Lung (tissue), 12 donors: ENCODE measurements around the gene PFKFB1. TPM values are rescaled to one million over a fixed set of nuclear protein-coding genes. Genes with fewer than 3 reads are reported as not detected.

Experiments used
- ATAC-seq: fragments of 200-7000 bp; cut with Tn5 transposase; one replicate; pipeline ENCODE4 v1.9.1; 2020; ENCODE audit warnings: moderate number of reproducible peaks; ENCODE audit not compliant: insufficient read depth, low FRiP score
- DNase-seq, 3 donors: peaks; one replicate each; pipeline ENCODE4 v3.0.0-alpha.2; 2013 to 2017
- H3K27ac ChIP-seq, 2 donors: one replicate each; pipeline ENCODE4 v1.5.1; 2013; ENCODE audit warnings: mild to moderate bottlenecking in 2 of 2, moderate library complexity in 2 of 2, control low read depth in 1 of 2, inconsistent platforms in 1 of 2, low read depth in 1 of 2, low read length in 1 of 2
- H3K27me3 ChIP-seq, 3 donors: one replicate each; pipeline ENCODE4 v1.5.1; 2013; ENCODE audit warnings: low read length in 2 of 3; ENCODE audit not compliant: control insufficient read depth in 3 of 3, insufficient read depth in 3 of 3
- H3K36me3 ChIP-seq, 4 donors: one replicate each; pipeline ENCODE4 v1.5.1; 2013; ENCODE audit warnings: low read length in 4 of 4, mild to moderate bottlenecking in 1 of 4, moderate library complexity in 1 of 4; ENCODE audit not compliant: control insufficient read depth in 4 of 4, insufficient read depth in 4 of 4
- H3K4me1 ChIP-seq, 5 donors: one replicate each; pipeline ENCODE4 v1.5.1; 2013; ENCODE audit warnings: low read length in 5 of 5, mild to moderate bottlenecking in 2 of 5, moderate library complexity in 1 of 5; ENCODE audit not compliant: control insufficient read depth in 5 of 5, insufficient read depth in 5 of 5
- H3K4me3 ChIP-seq: one replicate; pipeline ENCODE4 v1.5.1; 2013; ENCODE audit warnings: mild to moderate bottlenecking, control low read depth, moderate library complexity
- H3K9ac ChIP-seq, 2 donors: one replicate each; pipeline ENCODE4 v1.5.1; 2013; ENCODE audit warnings: low read length in 2 of 2, control low read depth in 1 of 2; ENCODE audit not compliant: insufficient read depth in 1 of 2
- H3K9me3 ChIP-seq, 4 donors: one replicate each; pipeline ENCODE4 v1.5.1; 2013; ENCODE audit warnings: low read length in 3 of 4, mild to moderate bottlenecking in 1 of 4, moderate library complexity in 1 of 4; ENCODE audit not compliant: control insufficient read depth in 4 of 4, insufficient read depth in 3 of 4
- WGBS, 2 donors: extraction: QIAGEN DNeasy Blood & Tissue Kit; methylation state at CpG; one replicate each; pipeline ENCODE4 v1.1.7; 2013; 5-methylcytosine and 5-hydroxymethylcytosine counted together
- polyA plus RNA-seq, 2 donors: library from polyadenylated mRNA; stranded (reverse); fragments of 200-250 nt; gene quantifications; one replicate each; pipeline ENCODE4 v1.2.1, GENCODE V29; 2013
- total RNA-seq, 2 donors: library from RNA; depleted of rRNA in 1 of 2; stranded (reverse); fragments of >200 nt in 1 of 2; gene quantifications; one replicate each; pipeline ENCODE4 v1.2.1, GENCODE V29; 2014 to 2021
- TF ChIP-seq, protein P1 (sequence below): IDR thresholded peaks from 2 replicates; pipeline ENCODE4 v1.5.1; 2012; ENCODE audit warnings: mild to moderate bottlenecking; ENCODE audit errors: control extremely low read depth, extremely low read depth
- donor health status: control.
- donor health status: control.
- donor health status: Bipolar disorder and iron deficiency.
- donor health status: healthy.
- donor health status: DM: yes; HTN: yes; CAD: no.

The PFKFB1 gene
- total and polyA plus RNA-seq, 4 donors, result 0.06 to 0.34 (median 0.15) TPM

DNA sequence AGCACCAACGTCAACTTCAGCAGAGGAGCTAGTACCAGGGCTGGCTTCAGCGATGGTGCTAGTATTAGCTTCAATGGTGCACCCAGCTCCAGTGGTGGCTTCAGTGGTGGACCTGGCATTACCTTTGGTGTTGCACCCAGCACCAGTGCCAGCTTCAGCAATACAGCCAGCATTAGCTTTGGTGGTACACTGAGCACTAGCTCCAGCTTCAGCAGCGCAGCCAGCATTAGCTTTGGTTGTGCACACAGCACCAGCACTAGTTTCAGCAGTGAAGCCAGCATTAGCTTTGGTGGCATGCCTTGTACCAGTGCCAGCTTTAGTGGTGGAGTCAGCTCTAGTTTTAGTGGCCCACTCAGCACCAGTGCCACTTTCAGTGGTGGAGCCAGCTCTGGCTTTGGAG, 65.1 kb downstream of the PFKFB1 start:
- ATAC-seq (no peak), DNase-seq (no peak)
- Histone ChIP-seq H3K9ac (no peak overlapping the region), H3K27me3 (no peaks in the 10 kb centered on the region), H3K9me3 (peaks cover 0 to 14% (median under 1%) of the 10 kb centered on the region in 4 donors), H3K27ac (no peak overlapping the region), H3K4me3 (no peak overlapping the region), H3K36me3 (peaks cover 0 to 30% (median 14%) of the 10 kb centered on the region in 4 donors), H3K4me1 (no peaks in the 10 kb centered on the region)
- TF ChIP-seq, protein P1, sequence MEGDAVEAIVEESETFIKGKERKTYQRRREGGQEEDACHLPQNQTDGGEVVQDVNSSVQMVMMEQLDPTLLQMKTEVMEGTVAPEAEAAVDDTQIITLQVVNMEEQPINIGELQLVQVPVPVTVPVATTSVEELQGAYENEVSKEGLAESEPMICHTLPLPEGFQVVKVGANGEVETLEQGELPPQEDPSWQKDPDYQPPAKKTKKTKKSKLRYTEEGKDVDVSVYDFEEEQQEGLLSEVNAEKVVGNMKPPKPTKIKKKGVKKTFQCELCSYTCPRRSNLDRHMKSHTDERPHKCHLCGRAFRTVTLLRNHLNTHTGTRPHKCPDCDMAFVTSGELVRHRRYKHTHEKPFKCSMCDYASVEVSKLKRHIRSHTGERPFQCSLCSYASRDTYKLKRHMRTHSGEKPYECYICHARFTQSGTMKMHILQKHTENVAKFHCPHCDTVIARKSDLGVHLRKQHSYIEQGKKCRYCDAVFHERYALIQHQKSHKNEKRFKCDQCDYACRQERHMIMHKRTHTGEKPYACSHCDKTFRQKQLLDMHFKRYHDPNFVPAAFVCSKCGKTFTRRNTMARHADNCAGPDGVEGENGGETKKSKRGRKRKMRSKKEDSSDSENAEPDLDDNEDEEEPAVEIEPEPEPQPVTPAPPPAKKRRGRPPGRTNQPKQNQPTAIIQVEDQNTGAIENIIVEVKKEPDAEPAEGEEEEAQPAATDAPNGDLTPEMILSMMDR, result no peak
- WGBS, 2 donors, result 91 to 97% methylated on average over 3 of the region's 3 CpGs

DNA sequence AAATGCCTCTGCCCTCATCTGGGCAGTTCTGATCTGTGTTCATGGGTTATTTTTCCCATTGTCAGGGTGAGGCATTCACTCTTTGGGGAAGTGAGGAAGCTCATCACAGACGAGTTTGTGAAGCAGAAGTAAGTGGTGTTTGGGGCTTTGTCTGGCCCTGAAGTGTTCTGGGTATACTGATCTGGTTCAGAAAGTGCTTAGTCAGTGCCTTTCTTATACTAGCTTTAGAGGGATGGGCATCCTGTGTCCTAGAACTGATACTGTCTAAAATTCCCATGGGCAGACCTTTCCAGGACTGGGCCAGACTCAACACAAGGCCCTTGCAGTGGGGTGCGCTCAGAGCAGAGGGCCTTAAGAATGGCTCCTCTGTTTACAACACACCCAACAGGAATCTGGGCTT, 67.0 kb downstream of the PFKFB1 start:
- 51 to 67% methylated on average over 2 of the region's 2 CpGs for WGBS, 2 donors
- H3K9ac ChIP-seq, result no peak overlapping the region
- H3K27me3 ChIP-seq, result no peaks in the 10 kb centered on the region
- no peak overlapping the region for H3K4me3 ChIP-seq
- peaks cover 0 to 35% (median 17%) of the 10 kb centered on the region in 4 donors for H3K36me3 ChIP-seq
- H3K27ac ChIP-seq, result no peak overlapping the region
- TF ChIP-seq, protein P1, result no peak
- no peaks in the 10 kb centered on the region for H3K4me1 ChIP-seq
- ATAC-seq (no peak), DNase-seq (no peak)
- peaks cover 0 to 14% (median under 1%) of the 10 kb centered on the region in 4 donors for H3K9me3 ChIP-seq

DNA sequence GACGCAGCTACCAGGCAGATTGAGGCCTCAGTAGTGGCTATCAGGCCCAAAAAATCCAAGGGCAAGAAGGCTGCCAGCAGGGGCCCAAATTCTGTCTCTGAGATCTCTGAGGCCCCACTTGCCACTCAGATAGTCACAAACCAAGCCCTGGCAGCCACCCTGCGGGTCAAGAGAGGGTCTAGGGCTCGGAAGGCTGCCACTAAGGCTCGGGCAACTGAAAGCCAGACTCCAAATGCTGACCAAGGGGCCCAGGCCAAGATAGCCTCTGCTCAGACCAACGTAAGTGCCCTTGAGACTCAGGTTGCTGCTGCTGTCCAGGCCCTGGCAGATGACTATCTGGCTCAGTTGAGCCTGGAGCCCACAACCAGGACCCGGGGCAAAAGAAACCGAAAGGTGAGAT, 70.6 kb downstream of the PFKFB1 start:
- Histone ChIP-seq H3K27me3 (no peaks in the 10 kb centered on the region), H3K27ac (no peak overlapping the region), H3K4me3 (no peak overlapping the region), H3K9ac (no peak overlapping the region), H3K9me3 (peaks cover 0 to 5% (median under 1%) of the 10 kb centered on the region in 4 donors), H3K4me1 (no peaks in the 10 kb centered on the region), H3K36me3 (peaks cover 0 to 35% (median 17%) of the 10 kb centered on the region in 4 donors)
- TF ChIP-seq, protein P1, result no peak
- ATAC-seq (no peak), DNase-seq (no peak)
- 80 to 96% methylated on average over 7 of the region's 7 CpGs for WGBS, 2 donors

DNA sequence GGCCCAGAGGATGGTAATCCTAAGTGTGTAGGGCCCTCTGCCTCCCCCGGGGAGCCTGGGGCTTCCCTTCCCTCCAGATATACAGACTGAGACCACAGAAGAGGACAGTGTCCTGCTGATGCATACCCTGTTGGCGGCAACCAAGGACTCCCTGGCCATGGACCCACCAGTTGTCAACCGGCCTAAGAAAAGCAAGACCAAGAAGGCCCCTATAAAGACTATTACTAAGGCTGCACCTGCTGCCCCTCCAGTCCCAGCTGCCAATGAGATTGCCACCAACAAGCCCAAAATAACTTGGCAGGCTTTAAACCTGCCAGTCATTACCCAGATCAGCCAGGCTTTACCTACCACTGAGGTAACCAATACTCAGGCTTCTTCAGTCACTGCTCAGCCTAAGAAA, 71.4 kb downstream of the PFKFB1 start:
- Histone ChIP-seq H3K27me3 (no peaks in the 10 kb centered on the region), H3K36me3 (peaks cover 0 to 35% (median 15%) of the 10 kb centered on the region in 4 donors), H3K4me3 (no peak overlapping the region), H3K27ac (no peak overlapping the region), H3K9ac (no peak overlapping the region), H3K9me3 (peaks cover 0 to 1% (median 0%) of the 10 kb centered on the region in 4 donors), H3K4me1 (no peaks in the 10 kb centered on the region)
- no peak for ATAC-seq
- DNase-seq, result no peak
- 77 to 85% methylated on average over 3 of the region's 3 CpGs for WGBS, 2 donors
- TF ChIP-seq, protein P1, result no peak
